Measurements from ENCODE around the gene SRPRB.

Gene SRPRB

DNA sequence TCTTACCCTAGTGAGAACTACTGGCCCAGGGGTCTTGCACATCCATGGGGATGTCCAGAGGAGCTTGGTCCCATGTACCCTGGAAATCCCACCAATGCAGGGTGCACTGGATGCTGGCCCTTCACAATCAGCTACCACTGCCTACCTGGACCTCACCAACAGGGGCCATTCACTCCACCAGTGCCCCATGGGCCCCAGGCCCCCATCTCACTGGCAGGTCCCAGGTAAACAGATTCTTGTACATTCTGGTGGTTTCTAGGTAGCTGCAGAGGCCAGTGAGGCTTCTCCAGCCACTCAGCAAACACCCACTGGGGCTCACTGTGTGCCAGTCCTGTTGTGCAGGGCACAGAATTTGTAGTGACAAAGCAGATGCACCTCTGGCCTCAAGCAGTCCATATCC, 65.2 kb downstream of the SRPRB start:
- ATAC-seq: no peak

All from activated CD4-positive, CD25-positive, alpha-beta regulatory T cell treated with anti-CD3 and anti-CD28 coated beads, Interleukin-2, amount 50 U/mL, for 24 hours (primary cell).